GM18502 (cell line): ENCODE measurements around the gene ARVCF.

Source experiments
- ATAC-seq: cut with Tn5 transposase; IDR thresholded peaks from one replicate; pipeline ENCODE4 v1.9.1; 2021; ENCODE audit warnings: mild to moderate bottlenecking; ENCODE audit not compliant: unreplicated experiment, poor library complexity

Gene ARVCF

DNA sequence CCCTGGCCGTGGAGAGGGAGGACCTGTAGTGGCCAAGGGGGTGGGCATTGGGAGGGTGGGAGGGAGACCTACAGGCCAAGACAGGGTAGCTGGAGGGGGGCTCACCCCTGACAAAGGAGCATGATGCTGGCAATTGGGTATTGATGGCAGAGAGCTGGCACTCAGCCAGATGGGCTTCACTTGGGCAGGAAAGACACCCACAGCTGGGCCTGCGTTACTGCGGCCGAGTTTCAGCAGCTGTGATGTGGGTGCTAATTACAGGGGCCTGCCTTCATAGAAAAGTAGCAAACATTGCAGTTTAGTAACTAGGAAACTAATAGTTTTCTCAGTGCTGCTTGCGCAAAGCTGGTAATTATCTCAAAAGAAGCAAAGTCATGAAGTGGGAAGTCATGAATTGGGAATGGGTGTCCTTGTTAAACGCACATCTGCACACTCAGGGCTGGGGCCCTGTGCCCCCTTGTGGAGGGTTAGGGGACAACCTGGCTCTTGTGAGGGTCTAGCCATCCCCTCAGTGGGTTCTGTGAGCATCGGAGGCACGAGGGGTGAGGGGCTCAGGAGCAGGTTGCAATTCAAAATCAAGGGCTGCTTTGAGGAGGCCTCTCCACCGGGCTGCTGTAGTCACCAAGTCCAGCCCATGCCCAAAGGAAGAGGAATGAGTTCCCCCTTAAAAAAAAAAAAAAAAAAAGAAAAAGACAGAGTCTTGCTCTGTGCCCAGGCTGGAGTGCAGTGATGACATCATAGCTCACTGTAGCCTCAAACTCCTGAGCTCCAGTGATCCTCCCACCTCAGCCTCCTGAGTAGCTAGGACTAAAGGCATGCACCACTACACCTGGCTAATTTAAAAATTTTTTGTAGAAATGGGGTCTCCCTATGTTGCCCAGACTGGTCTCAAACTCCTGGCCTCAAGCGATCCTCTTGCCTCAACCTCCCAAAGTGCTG is 50.6 kb downstream of the ARVCF start:
- no peak for ATAC-seq

- ATAC-seq: no peak
Observed at GRCh38 chr22:19964701-19965386, 51.8 kb downstream of the ARVCF start.

GRCh38 chr22:19963863-19964642 is 52.6 kb downstream of the ARVCF start:
- no peak for ATAC-seq

GRCh38 chr22:19962909-19963806 is 53.5 kb downstream of the ARVCF start:
- ATAC-seq: no peak

- no peak for ATAC-seq
Observed at GRCh38 chr22:19962246-19962908, 54.2 kb downstream of the ARVCF start.

DNA sequence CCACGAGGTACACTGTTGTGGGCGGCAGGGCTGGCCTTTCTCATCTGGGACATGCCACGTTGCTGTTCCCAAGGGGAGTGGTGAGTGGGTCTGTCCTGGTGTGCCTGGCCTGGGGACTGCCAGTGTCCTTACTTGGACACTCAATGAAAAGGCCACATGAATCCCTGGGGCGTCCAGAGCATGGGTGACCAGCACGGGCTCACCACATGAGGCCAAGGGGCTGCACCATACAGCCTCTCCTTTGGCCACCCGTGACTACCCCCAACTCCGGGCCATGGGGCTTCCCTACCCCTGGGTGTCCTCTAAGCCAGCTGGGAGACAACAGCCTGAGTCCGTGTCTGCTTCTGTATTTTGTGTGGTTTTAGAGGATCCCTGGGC is 54.8 kb downstream of the ARVCF start:
- no peak for ATAC-seq

DNA sequence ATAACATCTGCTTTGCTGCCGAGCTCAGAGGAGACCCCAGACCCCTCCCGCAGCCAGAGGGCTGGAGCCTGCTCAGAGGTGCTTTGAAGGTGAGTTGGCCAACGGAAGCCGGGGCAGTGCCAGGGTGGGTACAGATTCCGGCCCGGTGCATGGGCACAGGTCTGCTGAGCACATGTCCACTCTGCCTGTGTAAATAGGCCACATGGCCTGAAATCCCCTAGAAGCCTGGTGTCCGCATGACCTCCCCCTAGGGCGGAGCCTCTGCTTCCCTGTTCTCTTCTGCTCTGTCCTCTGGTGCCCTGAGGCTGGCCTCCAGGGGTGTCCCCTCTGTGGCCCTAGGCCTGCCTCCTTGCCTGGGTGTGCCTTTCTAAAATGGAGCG is 55.4 kb downstream of the ARVCF start:
- ATAC-seq: no peak

DNA sequence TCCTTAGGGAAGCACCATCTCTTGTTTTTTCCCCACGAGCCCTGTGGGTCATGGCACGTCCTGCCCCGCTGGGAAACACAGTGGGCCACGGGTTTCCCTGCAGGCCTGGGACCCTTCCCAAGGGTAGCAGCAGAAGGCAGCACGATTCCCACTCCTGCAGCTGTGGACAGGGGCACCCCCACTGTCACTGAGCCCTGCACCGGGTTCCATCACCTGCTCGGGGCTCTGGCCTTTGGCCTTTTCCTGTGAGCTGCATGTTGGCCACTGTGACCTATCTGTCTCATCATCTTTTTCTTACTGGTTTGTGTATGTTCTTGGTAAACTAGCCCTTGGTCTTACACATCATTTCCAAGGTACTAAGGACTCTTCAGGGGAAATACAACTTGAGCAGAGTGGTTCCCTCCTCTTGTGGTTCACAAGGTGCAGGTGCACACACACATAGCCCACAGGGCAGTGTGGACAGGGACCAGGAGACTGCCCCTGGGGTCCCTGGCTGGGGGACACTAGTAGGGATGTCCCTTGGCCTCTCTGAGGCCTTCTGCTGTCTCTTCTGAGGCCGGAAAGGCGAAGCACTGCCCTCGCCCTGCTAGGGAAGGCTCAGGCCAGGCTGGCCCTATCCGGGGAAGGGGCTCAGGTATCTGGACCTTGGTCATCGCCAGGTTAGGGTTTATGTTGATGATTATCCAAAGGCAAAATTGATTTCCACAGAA is 56.0 kb downstream of the ARVCF start:
- ATAC-seq: no peak

GRCh38 chr22:19959587-19960490 is 56.8 kb downstream of the ARVCF start:
- no peak for ATAC-seq

GRCh38 chr22:19959043-19959586 is 57.5 kb downstream of the ARVCF start:
- ATAC-seq: no peak

DNA sequence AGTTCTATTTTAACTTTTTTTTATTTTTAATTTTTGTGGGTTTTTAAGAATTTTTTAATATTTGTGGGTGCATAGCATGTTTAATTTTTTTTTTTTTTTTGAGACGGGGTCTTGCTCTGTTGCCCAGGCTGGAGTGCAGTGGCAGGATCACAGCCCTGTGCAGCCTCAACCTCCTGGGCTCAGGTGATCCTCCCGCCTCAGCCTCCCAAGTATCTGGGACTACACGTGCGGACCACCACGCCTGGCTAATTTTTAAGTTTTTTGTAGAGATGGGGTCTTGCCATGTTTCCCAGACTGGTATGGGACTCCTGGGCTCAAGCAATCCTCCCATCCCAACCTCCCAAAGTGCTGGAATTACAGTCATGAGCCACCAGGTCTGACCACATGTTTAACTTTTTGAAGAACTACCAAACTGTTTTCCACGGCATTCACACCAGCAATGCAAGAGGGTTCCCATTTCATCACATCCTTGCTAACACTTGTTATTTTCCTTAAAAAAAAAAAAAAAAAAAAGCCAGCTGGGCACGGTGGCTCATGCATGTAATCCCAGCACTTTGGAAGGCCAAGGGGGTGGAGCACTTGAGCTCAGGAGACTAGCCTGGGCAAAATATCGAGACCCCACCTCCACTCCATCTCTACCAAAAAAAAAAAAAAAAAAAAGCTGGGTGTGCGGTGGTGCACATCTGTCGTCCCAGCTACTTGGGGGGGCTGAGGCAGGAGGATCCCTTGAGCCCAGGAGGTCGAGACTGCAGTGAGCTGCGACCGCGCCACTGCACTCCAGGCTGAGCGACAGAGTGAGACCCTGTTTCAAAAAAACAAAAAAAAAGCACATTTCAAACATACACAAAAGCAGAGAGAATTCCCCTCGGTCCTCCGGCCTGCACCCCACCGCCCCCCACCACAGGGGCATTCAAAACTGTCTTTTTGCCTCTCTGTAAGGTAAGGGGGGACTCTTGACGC is 58.3 kb downstream of the ARVCF start:
- no peak for ATAC-seq

- no peak for ATAC-seq
Observed at GRCh38 chr22:19957445-19957844, 59.2 kb downstream of the ARVCF start.

DNA sequence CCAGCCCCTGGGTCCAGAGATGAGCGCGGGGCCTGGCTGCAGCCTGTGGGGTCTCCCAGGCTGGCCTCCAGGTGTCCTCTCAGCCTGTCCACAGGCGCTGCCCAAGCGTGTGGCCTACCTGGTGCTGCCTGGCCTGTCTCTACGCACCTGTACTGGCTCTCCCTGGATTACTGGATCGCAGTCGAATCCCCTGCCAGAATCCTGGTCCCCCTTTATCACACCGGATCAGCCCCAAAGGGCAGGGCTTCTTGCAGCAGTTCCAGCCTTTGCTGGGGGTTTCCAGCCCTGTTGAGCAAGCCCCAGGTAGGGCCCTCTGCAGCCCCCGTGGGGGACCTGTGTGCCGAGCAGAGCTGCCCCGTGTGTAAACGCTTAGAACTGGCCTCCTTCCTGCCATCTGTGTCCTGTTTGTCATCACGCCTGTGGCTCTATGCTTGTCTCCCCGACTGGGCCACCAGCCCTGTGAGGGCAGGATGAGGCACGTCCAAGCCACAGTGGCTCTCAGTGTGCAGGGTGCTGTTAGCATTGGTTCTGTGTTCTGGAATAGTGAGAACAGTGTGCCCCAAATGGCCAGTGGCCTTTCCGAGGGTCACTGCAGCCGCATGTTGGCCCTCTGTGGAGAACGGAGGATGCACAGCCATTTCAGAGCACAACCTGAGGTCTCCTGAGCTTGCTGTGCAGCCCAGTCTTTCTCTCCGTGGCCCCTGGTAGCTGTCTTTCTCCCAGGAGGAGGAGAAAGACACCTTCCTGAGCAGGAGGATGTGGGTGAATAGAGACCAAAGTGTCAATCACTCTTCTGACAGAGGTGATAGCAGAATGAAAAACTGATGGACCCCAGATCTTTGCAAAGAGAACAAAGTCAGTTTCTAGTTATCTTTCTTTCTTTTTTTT is 61.1 kb downstream of the ARVCF start:
- ATAC-seq: no peak

DNA sequence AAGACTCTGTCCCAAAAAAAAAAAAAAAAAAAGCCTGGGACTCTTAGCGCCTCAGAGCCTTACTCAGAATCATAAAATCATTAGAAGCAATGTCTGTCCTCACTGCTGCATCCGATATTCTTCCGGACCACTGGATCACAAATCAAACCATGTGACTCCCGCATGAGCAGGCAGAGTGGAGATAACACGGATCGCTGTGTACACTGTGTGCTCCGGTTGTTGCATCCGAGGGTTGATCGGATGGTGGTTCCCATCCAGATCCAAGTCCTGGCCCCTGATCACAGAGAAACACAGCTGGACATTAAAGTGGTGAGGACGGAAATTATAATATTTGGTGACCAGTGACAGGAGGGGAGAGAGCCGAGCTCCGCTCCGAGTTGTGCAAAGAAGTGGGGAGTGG is 65.3 kb downstream of the ARVCF start:
- ATAC-seq: no peak

GRCh38 chr22:19948057-19948760 is 68.4 kb downstream of the ARVCF start:
- no peak for ATAC-seq
